HCT116 (cell line): ENCODE measurements around the gene TBATA. TPM values are rescaled to one million over a fixed set of nuclear protein-coding genes. Genes with fewer than 3 reads are reported as not detected.
A peak's percentile ranks its signal among the peaks of the same experiment; 100 is the strongest.

Source experiments
- ATAC-seq: fragments of 200-7000 bp; cut with Tn5 transposase; 2 replicates; pipeline ENCODE4 v1.9.1; 2020; ENCODE audit warnings: mild to moderate bottlenecking, moderate library complexity
- BruUV-seq: library from RNA; stranded (reverse); fragments of 400-500 nt; replicated peaks from 2 replicates; lab custom pipeline; 2021; lab: Mats Ljungman, UMichigan
- CTCF ChIA-PET: fragments of 300-600 bp; sonication (Branson Sonifier 250); formaldehyde crosslinking; loops from one replicate; lab custom pipeline; 2021; ENCODE audit warnings: antibody characterized with exemption; lab: Charles Lee
- POLR2A ChIA-PET: fragments of 300-600, 350-600 bp; sonication (Branson Sonifier 250); formaldehyde crosslinking; loops from one replicate; lab custom pipeline; 2021; ENCODE audit warnings: antibody characterized with exemption; lab: Charles Lee
- RAD21 ChIA-PET, 2 experiments: fragments of 300-600 bp; sonication (Branson Sonifier 250); formaldehyde crosslinking; loops; one replicate each; lab custom pipeline; 2023; ENCODE audit warnings: low total read pairs in 2 of 2; ENCODE audit not compliant: uncharacterized antibody in 2 of 2, unreplicated experiment in 2 of 2, low non-redundant PET in 1 of 2; lab: Charles Lee
- DNase-seq: peaks from one replicate; pipeline ENCODE4 v3.0.0-alpha.2; 2010; ENCODE audit warnings: low read depth, low spot score
- H2AFZ ChIP-seq: fragments of 200-600 bp; shearing (Covaris generic), sonication (generic); 2 replicates; pipeline ENCODE4 v1.6.1; 2017; ENCODE audit warnings: low read depth, mixed run types, mixed read lengths, antibody characterized with exemption, low read length; ENCODE audit not compliant: poor library complexity, severe bottlenecking
- H3K27ac ChIP-seq: 2 replicates; pipeline ENCODE4 v1.5.1; 2012; ENCODE audit warnings: low read depth, low read length
- H3K27me3 ChIP-seq: fragments of 200-600 bp; sonication (generic); 2 replicates; pipeline ENCODE4 v1.6.1; 2016; ENCODE audit warnings: mixed run types, low read length, mixed read lengths; ENCODE audit not compliant: insufficient read depth
- H3K36me3 ChIP-seq, 2 experiments: fragments of 200-500 bp in 1 of 2; fragments of 200-600 bp in 1 of 2; sonication (Bioruptor generic) in 1 of 2; sonication (generic) in 1 of 2; 2 replicates each; pipeline versions ENCODE4 v1.5.1 to v1.6.1; 2014 to 2016; ENCODE audit warnings: low read length in 2 of 2, inconsistent platforms in 1 of 2, mixed read lengths in 1 of 2, mixed run types in 1 of 2; ENCODE audit not compliant: insufficient read depth in 2 of 2, control insufficient read depth in 1 of 2
- H3K4me1 ChIP-seq, 2 experiments: fragments of 200-600 bp in 1 of 2; sonication (generic) in 1 of 2; 2 replicates each; pipeline versions ENCODE4 v1.5.1 to v1.6.1; 2012 to 2017; ENCODE audit warnings: low read length in 2 of 2, inconsistent platforms in 1 of 2, mild to moderate bottlenecking in 1 of 2, mixed read lengths in 1 of 2, mixed run types in 1 of 2, moderate library complexity in 1 of 2; ENCODE audit not compliant: insufficient read depth in 2 of 2, control insufficient read depth in 1 of 2
- H3K4me2 ChIP-seq: fragments of 200-600 bp; sonication (generic); 2 replicates; pipeline ENCODE4 v1.6.1; 2017; ENCODE audit warnings: mixed run types, low read length, mixed read lengths
- H3K4me3 ChIP-seq, 2 experiments: fragments of 200-600 bp in 1 of 2; sonication (generic) in 1 of 2; replicated peaks in 1 of 2; 2 replicates each; pipeline ENCODE4 v1.5.1; 2011 to 2016; ENCODE audit warnings: low read length in 2 of 2, control low read depth in 1 of 2, low read depth in 1 of 2, mild to moderate bottlenecking in 1 of 2, mixed read lengths in 1 of 2, mixed run types in 1 of 2
- H3K79me2 ChIP-seq: fragments of 200-600 bp; sonication (generic); 2 replicates; pipeline ENCODE4 v1.6.1; 2017; ENCODE audit warnings: mild to moderate bottlenecking, mixed run types, low read length, moderate library complexity, mixed read lengths; ENCODE audit not compliant: insufficient read depth
- H3K9ac ChIP-seq: fragments of 200-600 bp; sonication (generic); 2 replicates; pipeline ENCODE4 v1.6.1; 2016; ENCODE audit warnings: low read length, mixed read lengths
- H3K9me2 ChIP-seq: fragments of 200-600 bp; sonication (generic), shearing (Covaris generic); 2 replicates; pipeline ENCODE4 v1.6.1; 2017; ENCODE audit warnings: mixed run types, mild to moderate bottlenecking, moderate library complexity; ENCODE audit not compliant: insufficient read depth
- H3K9me3 ChIP-seq, 2 experiments: fragments of 200-500 bp in 1 of 2; fragments of 200-600 bp in 1 of 2; sonication (Bioruptor generic) in 1 of 2; sonication (generic) in 1 of 2; 2 replicates each; pipeline ENCODE4 v1.6.1; 2014 to 2017; ENCODE audit warnings: low read length in 2 of 2, mixed read lengths in 2 of 2, inconsistent platforms in 1 of 2, low read depth in 1 of 2, mild to moderate bottlenecking in 1 of 2, mixed run types in 1 of 2, moderate library complexity in 1 of 2; ENCODE audit not compliant: control insufficient read depth in 1 of 2, insufficient read depth in 1 of 2
- H4K20me1 ChIP-seq: fragments of 200-600 bp; sonication (generic), shearing (Covaris generic); 2 replicates; pipeline ENCODE4 v1.6.1; 2017; ENCODE audit warnings: mixed run types, mild to moderate bottlenecking, moderate library complexity; ENCODE audit not compliant: insufficient read depth
- CBX3 ChIP-seq: IDR thresholded peaks from 2 replicates; pipeline ENCODE4 v1.6.1; 2012; ENCODE audit warnings: low read depth
- CEBPB ChIP-seq: IDR thresholded peaks from 2 replicates; pipeline ENCODE4 v1.6.1; 2012; ENCODE audit warnings: low read depth
- EZH2 ChIP-seq: fragments of 200-600 bp; sonication (generic); IDR thresholded peaks from 2 replicates; pipeline ENCODE4 v1.6.1; 2017; ENCODE audit warnings: antibody characterized with exemption, mixed run types
- EZH2phosphoT487 ChIP-seq: fragments of 200-600 bp; IDR thresholded peaks from 2 replicates; pipeline ENCODE4 v1.6.1; 2018; ENCODE audit warnings: antibody characterized with exemption, borderline replicate concordance
- FOSL1 ChIP-seq: IDR thresholded peaks from 2 replicates; pipeline ENCODE4 v1.6.1; 2012; ENCODE audit warnings: low read depth
- JUND ChIP-seq: IDR thresholded peaks from 2 replicates; pipeline ENCODE4 v1.6.1; 2012
- SIN3A ChIP-seq: IDR thresholded peaks from 2 replicates; pipeline ENCODE4 v1.6.1; 2012; ENCODE audit warnings: low read depth
- SRF ChIP-seq: IDR thresholded peaks from 2 replicates; pipeline ENCODE4 v1.6.1; 2012; ENCODE audit warnings: low read depth
- TCF7L2 ChIP-seq: IDR thresholded peaks from 2 replicates; pipeline ENCODE4 v1.7.0; 2011; ENCODE audit warnings: borderline replicate concordance, inconsistent platforms; ENCODE audit not compliant: insufficient read depth, insufficient read length; ENCODE audit errors: extremely low read depth
- YY1 ChIP-seq: IDR thresholded peaks from 2 replicates; pipeline ENCODE4 v1.6.1; 2011; ENCODE audit warnings: low read length, low read depth, moderate library complexity, mild to moderate bottlenecking; ENCODE audit not compliant: insufficient replicate concordance; ENCODE audit errors: extremely low read depth
- ZNF274 ChIP-seq: fragments of 200-500 bp; sonication (Bioruptor generic); IDR thresholded peaks from 2 replicates; pipeline ENCODE4 v1.6.1; 2014; ENCODE audit warnings: mild to moderate bottlenecking, low read depth, low read length, inconsistent platforms
- intact Hi-C: fragments of 100-400 bp; cut with micrococcal nuclease; formaldehyde crosslinking; loops from 2 replicates; pipeline ENCODE4 v1.10.0; 2022
- total RNA-seq: library from RNA; stranded (reverse); gene quantifications from one replicate; pipeline ENCODE4 v1.2.1, GENCODE V29; 2021; ENCODE audit not compliant: unreplicated experiment
- TF ChIP-seq, protein P1 (sequence below), 3 experiments: fragments of 200-600 bp in 1 of 3; sonication (generic) in 1 of 3; IDR thresholded peaks in 2 of 3; conservative IDR thresholded peaks in 1 of 3; 2 replicates each; pipeline ENCODE4 v1.5.1; 2012 to 2017; ENCODE audit warnings: low read depth in 2 of 3, low read length in 2 of 3, antibody characterized with exemption in 1 of 3, borderline replicate concordance in 1 of 3, control low read depth in 1 of 3, mild to moderate bottlenecking in 1 of 3, mixed read lengths in 1 of 3, mixed run types in 1 of 3, moderate library complexity in 1 of 3; ENCODE audit not compliant: insufficient read depth in 1 of 3
- TF ChIP-seq, protein P2 (sequence below): IDR thresholded peaks from 2 replicates; pipeline ENCODE4 v1.6.1; 2012

The TBATA gene
- total RNA-seq, 1 experiment from 2014 or later = not detected

DNA sequence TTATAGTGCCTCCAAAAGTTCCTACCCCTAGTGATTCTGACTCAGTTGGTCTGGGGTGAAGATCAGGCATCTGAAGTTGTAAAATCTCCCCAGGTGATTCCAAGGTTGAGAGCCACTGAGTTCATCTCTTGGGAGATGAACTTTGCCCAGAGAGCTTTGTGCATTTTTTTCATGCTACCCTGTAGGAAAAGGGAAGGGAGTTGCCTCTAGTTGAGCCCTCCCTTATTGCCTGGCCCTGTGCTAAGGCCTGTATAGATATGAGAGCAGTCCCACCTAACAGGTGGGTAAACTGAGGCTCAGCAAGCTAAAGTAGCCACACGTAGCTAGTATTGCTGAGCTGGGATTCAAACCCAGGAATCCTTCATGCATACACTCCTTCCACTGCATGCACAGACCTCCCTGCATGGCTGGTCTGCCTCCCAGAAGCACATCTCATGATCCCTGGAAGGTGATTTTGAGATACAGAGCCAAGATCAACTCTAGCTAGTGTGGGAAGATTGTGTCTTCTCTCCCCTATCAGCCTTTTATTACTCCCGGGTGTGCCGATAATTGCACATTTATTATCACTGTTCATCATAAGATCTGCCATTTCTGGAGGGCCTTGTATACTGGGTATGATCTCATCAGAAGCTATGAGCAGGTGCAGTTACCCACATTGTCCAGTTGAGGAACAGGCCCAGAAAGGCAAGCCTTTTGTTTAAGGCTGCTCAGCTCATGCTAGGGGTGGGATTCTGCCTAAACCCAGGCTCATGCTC, 47.0 kb downstream of the TBATA start:
- DNase-seq (no peak), ATAC-seq (peak; percentile 58; the same call in 1 of the 2 replicates)
- H3K79me2 ChIP-seq = no peaks in the 10 kb centered on the region
- no peaks in the 10 kb centered on the region for H3K27me3 ChIP-seq
- H3K4me2 ChIP-seq = no peak overlapping the region
- TF ChIP-seq, protein P1, sequence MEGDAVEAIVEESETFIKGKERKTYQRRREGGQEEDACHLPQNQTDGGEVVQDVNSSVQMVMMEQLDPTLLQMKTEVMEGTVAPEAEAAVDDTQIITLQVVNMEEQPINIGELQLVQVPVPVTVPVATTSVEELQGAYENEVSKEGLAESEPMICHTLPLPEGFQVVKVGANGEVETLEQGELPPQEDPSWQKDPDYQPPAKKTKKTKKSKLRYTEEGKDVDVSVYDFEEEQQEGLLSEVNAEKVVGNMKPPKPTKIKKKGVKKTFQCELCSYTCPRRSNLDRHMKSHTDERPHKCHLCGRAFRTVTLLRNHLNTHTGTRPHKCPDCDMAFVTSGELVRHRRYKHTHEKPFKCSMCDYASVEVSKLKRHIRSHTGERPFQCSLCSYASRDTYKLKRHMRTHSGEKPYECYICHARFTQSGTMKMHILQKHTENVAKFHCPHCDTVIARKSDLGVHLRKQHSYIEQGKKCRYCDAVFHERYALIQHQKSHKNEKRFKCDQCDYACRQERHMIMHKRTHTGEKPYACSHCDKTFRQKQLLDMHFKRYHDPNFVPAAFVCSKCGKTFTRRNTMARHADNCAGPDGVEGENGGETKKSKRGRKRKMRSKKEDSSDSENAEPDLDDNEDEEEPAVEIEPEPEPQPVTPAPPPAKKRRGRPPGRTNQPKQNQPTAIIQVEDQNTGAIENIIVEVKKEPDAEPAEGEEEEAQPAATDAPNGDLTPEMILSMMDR (IDR thresholded peaks at IDR 0.05 in 2 of 3, conservative IDR thresholded peaks at IDR 0.05 in 1 of 3; ENCODE audit: borderline replicate concordance in 1 of 3, insufficient read depth in 1 of 3, low read depth in 2 of 3, low read length in 2 of 3) = 0 out of 6 replicates have a peak, but pooled peaks of 1 of the 3 experiments have one; percentile 10
- no peak for TF ChIP-seq YY1
- H3K9ac ChIP-seq = no peak overlapping the region
- RAD21 ChIA-PET = interaction anchor here in 1 of 2 experiments (0.5 kb wide), 1 partner anchor 120 kb away, joined by 5 read pairs; no protein-coding TSS in a partner anchor
- no peaks in the 10 kb centered on the region for H4K20me1 ChIP-seq
- H3K4me1 ChIP-seq = peaks cover 12 to 23% of the 10 kb centered on the region in 2 experiments
- H2AFZ ChIP-seq = no peak overlapping the region
- no peaks in the 10 kb centered on the region for H3K9me3 ChIP-seq
- BruUV-seq = no TSS peak
- intact Hi-C loops = no loop called here
- H3K4me3 ChIP-seq = no peak overlapping the region
- CTCF ChIA-PET = no interaction called here
- no peaks in the 10 kb centered on the region for H3K9me2 ChIP-seq
- POLR2A ChIA-PET = no interaction called here
- 0 out of 4 replicates have a peak, but pooled peaks cover 0 to 4% of the 10 kb centered on the region in 2 experiments for H3K36me3 ChIP-seq
- no peak overlapping the region for H3K27ac ChIP-seq

DNA sequence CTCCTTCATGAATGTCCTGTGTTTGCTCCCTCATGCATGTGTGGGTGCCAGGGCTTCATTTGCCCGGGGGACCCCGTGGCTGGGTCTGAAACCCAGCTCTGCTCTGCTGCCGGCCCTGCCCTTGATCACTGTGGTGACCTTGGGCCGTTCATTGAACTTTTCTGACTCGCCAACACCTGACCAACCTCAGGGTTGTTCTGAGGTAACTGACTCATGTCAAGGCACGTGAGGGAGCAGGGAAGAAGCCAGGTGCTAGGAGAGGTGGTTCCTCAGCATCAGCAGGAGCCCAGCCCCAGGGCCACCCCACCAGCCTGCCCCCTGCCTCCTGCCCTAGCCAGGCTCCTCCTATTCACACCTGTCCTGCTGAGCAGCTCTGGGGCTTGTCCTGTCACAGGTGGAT, 47.9 kb downstream of the TBATA start:
- no TSS peak for BruUV-seq
- no peaks in the 10 kb centered on the region for H3K79me2 ChIP-seq
- POLR2A ChIA-PET = no interaction called here
- intact Hi-C loops = no loop called here
- CTCF ChIA-PET = no interaction called here
- no peaks in the 10 kb centered on the region for H3K9me2 ChIP-seq
- H3K27ac ChIP-seq = no peak overlapping the region
- H3K27me3 ChIP-seq = no peaks in the 10 kb centered on the region
- TF ChIP-seq SIN3A = 0 out of 2 replicates have a peak, but pooled peaks have one; percentile 17
- TF ChIP-seq, protein P2, sequence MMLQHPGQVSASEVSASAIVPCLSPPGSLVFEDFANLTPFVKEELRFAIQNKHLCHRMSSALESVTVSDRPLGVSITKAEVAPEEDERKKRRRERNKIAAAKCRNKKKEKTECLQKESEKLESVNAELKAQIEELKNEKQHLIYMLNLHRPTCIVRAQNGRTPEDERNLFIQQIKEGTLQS = no peak
- TF ChIP-seq SRF = no peak
- TF ChIP-seq CEBPB = no peak
- peak; percentile 48 for TF ChIP-seq FOSL1
- peak; percentile 70 for TF ChIP-seq TCF7L2
- TF ChIP-seq EZH2 = no peak
- TF ChIP-seq ZNF274 = no peak
- no peak for TF ChIP-seq EZH2phosphoT487
- TF ChIP-seq JUND = peak; percentile 34; the same call in 1 of the 2 replicates
- TF ChIP-seq CBX3 = no peak
- DNase-seq (peak; percentile 12), ATAC-seq (peak; percentile 79)
- no peaks in the 10 kb centered on the region for H3K36me3 ChIP-seq
- H2AFZ ChIP-seq = no peak overlapping the region
- H3K9ac ChIP-seq = no peak overlapping the region
- H3K4me3 ChIP-seq = no peak overlapping the region
- 0 out of 2 replicates have a peak overlapping the region, but pooled peaks have one; percentile 24 for H3K4me2 ChIP-seq
- H3K9me3 ChIP-seq = no peaks in the 10 kb centered on the region
- RAD21 ChIA-PET = no interaction called here
- peaks cover 12 to 23% of the 10 kb centered on the region in 2 experiments for H3K4me1 ChIP-seq
- no peaks in the 10 kb centered on the region for H4K20me1 ChIP-seq
